HG03457 (cell line): ENCODE measurements around the gene GANAB.
"Not testable (repeated sequence)": the region's sequence is repeated elsewhere in the genome, so short reads cannot be mapped to it uniquely, and the experiment has no call there.

Experiments used
- ATAC-seq: cut with Tn5 transposase; IDR thresholded peaks from one replicate; pipeline ENCODE4 v1.9.1; 2021; ENCODE audit warnings: moderate number of reproducible peaks; ENCODE audit not compliant: unreplicated experiment

The GANAB gene

DNA sequence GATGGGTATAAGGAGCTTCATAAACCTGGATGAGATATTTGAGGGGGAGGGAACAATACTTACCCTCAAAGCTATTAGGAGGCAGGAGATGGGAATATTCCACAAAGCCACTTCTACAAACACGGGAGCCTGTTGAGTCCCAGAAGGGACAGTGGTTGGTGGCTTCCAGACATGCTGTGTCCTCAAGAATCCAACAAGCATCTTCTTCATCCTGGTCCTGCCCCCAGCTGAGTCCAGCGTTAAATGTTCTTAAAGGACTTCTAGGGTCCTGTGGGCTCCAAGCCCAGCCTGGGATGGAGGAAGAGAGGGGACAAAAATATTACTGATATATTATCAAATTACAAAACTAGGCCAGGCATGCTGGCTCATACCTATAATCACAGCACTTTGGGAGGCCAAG, 21.0 kb upstream of the GANAB start:
- no peak for ATAC-seq

DNA sequence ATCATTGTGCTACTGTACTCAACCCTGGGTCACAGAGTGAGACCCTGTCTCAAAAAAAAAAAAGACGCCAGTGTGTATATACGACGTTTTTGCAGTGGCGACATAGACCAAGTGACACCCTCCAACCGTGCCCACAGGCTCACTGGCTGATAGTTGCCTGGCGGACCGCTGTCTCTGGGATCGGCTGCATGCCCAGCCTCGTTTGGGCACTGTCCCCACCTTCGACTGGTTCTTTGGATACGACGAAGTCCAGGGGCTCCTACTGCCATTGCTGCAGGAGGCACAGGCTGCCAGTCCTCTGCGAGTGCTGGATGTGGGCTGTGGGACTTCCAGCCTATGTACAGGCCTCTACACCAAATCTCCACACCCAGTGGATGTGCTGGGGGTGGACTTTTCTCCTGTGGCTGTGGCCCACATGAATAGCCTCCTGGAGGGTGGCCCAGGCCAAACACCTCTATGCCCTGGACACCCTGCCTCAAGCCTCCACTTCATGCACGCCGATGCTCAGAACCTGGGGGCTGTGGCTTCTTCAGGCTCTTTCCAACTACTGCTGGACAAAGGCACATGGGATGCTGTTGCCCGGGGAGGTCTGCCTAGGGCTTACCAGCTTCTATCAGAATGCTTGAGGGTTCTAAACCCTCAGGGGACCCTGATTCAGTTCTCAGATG, 20.0 kb upstream of the GANAB start:
- no peak for ATAC-seq

DNA sequence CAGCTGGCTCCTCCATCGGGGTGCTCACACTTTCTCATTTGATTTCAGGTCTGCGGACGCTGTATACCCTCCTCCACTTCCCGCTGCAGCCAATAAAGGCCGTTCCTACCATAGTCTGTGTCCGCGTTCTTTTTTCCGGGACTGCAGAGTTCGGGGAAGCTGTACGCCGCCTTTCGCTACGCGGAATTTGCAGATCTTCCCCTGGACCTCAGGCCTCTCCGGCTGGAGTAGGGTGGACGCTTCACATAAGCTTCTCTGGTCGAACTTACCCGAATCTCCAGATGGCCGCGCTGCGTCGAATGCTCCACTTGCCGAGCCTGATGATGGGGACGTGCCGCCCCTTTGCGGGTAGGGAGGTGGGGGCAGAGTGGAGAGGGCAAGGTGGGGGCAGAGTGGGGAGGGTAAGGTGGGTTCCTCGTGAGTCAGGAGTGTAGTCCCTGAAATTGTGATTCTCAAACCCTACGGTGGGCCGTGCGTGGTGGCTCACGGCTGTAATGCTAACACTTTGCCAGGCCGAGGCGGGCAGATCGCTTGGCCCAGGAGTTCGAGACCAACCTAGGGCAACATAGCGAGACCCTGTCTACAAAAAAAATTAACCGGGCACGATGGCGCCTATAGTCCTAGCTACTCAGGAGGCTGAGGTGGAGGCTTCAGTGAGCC, 19.3 kb upstream of the GANAB start:
- peak; percentile 7 for ATAC-seq

GRCh38 chr11:62665075-62665598, 18.7 kb upstream of the GANAB start, which contains the start of the genes C11orf98 and CSKMT:
TSS of gene C11orf98 (minus strand) at chr11:62665210. CDS start at chr11:62665169, 41 bp downstream.
TSS of gene CSKMT (plus strand) at chr11:62665312. CDS start at chr11:62665880, 568 bp downstream.
- peak; percentile 74 for ATAC-seq

GRCh38 chr11:62664405-62665074, 18.1 kb upstream of the GANAB start:
- ATAC-seq: peak; percentile 28

DNA sequence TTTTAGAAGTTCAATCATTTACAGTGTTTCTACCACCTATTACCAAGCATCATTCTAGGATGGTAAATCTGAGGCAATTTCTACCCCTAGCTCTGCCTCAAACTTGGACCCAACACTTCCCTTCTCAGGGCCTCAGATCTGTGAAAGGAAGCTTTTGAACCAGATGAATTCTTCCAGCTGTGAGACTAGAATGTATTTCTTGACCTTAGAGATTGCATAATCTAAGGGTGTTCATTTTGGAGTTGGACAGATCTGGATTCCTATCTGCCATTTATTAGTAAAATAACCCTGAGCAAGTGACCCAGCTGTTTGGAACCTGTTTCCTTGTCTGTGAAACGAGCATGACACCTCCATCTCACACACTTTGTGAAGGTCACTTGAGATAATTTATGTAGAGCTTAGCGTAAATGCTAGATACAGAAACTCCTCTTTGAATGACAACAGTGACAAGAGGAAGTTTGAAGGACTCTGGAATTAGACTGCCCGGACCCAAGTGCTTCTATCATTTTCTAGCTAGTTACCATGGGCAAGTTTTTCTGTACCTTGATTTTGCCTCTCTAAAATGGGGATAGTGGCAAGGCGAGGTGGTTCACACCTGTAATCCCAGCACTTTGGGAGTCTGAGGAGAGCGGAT, 10.5 kb upstream of the GANAB start:
- no peak for ATAC-seq

GRCh38 chr11:62654297-62654696, 7.9 kb upstream of the GANAB start:
- no peak for ATAC-seq

GRCh38 chr11:62652161-62653006, 6.0 kb upstream of the GANAB start:
- no peak for ATAC-seq

GRCh38 chr11:62650283-62650682, 3.9 kb upstream of the GANAB start:
- not testable (repeated sequence) for ATAC-seq

GRCh38 chr11:62649486-62649885, 3.1 kb upstream of the GANAB start:
- ATAC-seq: no peak

GRCh38 chr11:62648967-62649364, 2.6 kb upstream of the GANAB start:
- ATAC-seq: no peak

GRCh38 chr11:62648185-62648966, 2.0 kb upstream of the GANAB start:
- no peak for ATAC-seq

DNA sequence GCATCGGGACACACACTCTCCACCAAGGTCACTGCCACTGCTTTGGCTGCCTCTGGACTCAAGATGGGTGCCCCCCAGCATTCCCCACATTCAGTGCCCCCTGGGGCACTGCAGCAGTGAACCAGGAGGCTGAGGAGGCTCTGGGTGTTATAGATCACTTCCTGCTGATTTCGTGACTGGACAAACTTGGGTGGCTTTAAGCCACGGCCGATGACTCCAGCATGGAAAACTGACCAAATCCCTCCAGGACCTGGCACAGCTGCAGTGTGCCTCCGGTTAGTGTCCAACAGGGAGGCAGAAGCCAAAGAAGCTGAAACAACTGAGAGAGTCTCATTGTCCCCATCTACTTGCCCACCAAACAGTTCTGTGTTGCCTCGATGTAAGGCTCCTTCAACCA, 1.2 kb upstream of the GANAB start:
- no peak for ATAC-seq

DNA sequence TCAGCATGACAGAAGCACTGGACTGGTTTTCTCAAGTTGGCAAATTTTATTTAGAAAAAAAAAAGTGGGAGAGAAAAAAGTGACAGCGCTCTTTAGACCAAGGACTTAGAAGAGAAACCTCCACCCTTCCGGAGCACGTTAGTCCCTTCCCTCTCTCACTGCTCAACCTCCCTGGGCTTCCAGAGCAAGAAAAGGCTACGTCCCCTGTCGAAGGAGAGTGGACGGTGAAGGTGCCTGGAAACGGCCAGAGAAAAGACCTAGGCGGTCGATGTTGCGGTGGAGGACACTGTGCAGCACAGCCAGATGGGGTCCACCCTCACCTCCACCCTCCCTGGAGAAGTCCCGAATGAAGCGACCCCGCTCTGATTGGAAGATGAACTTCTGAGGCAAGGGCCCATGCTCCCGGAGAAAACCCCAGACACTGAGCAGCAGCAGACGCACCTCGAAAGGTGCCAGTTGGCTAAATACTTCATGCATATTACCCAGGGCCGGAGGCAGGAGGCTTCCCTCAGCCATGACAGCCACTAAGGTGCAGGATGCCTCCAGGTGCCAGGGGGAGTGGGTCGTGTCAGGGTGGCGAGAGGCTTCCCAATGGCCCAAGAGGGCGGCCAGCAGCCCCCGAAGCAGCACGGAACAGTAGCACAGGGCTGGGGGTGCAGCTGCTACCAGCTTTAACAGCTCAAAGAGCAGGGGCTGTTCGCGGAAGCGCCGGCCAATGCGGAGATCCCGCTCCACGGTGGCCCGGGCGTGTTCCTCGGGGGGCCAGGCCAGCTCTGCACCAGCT, 604 bp upstream of the GANAB start:
- ATAC-seq: no peak

DNA sequence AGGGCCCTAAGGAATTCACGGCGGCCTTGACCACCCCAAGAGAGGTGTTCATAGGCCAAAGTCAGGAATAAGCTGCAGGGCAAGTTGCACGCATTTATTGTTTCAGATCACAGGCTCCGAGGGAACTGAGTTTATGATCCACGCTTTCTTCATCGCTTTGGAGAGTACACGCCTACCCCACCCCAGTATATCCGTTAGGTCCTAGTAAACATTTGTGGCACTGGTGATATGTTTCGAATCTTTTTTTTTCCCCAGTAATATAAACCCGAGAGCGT, 805 bp downstream of the GANAB start:
- ATAC-seq: no peak

- no peak for ATAC-seq
These were observed 2.2 kb downstream of the GANAB start for GRCh38 chr11:62644220-62644619.

DNA sequence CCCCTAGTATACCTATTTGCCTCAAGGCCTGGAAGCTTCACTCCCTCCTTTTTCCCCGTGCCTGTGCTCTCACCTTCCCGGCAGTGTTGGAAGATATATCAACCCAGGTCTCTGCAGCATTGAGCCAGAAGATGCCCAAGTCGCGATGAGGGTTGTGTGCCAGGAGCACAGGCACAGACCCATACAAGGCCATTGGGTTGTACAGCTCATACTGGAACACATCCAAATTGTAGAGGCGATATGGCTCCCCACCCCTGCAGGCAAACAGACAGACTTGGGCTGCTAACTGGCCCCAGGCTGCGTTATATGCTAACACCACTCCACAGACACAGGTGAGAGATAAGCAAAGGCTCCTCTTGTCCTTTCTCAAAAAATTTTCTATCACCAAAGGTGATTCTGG, 13.9 kb downstream of the GANAB start:
- no peak for ATAC-seq

DNA sequence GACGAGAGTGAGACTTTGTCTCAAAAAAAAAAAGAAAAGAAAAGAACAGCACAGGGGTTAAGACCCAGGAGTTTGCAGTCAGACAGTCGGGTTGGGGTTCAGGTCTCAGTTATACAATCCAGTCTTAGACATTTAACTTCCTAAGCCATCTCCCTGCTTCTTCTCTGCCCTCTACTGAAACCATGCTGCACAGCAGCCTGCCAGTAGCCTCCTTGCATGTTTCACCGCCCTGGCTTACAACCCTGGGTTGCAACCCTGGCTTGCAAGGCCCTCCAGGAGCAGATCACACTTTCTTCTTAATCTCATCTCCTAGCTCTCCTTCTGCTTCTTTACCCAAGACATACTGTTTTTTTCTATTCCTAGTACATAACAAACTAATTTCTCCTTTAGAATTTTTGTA, 18.7 kb downstream of the GANAB start:
- no peak for ATAC-seq

DNA sequence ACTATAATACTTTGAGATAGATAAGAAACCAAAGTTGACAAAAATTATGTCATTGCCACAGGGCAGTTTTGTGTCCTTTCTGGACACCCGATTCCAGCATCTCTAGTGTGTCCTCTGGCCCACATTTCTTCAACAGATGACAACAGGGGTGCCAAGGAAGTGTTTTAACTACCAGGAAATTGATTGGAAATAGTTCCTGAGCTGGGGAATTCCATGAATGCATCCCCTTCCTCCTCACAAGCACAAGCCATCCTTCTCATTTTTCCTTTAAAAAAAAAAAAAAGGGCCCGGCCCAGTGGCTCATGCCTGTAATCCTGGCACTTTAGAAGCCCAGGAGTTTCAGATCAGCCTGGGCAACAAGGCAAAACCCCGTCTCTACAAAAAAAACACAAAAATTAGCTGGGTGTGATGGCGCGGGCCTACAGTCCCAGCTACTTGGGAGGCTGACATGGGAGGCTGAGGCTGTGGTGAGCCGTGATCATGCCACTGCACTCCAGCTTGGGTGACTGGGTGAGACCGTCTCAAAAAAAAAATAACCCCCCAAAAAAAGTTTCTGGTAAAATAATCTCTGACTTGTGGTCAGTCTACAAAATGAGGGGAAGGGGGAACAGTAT, 23.8 kb downstream of the GANAB start:
- no peak for ATAC-seq
